OCI-LY3 (cell line): ENCODE data around the gene WDFY4.

Experiments
- CTCF ChIP-seq: fragments of 200-600, 300-600 bp; sonication (generic); IDR thresholded peaks from 2 replicates; pipeline ENCODE4 v1.5.1; 2014; ENCODE audit warnings: antibody characterized with exemption, low read length, low read depth
- EZH2phosphoT487 ChIP-seq: fragments of 200-600 bp; shearing (Covaris generic); IDR thresholded peaks from 2 replicates; pipeline ENCODE4 v1.6.1; 2018; ENCODE audit warnings: antibody characterized with exemption, mixed run types, low read depth

- no peak for TF ChIP-seq CTCF
- TF ChIP-seq EZH2phosphoT487: no peak
Measured at GRCh38 chr10:48703531-48704122, 19.0 kb downstream of the WDFY4 start.
